ENCODE measurements around the gene USP13. TPM values are rescaled to one million over a fixed set of nuclear protein-coding genes. Genes with fewer than 3 reads are reported as not detected.

USP13 gene
- total RNA-seq, 2 experiments from 2014 or later = 9.4 to 9.6 TPM

DNA sequence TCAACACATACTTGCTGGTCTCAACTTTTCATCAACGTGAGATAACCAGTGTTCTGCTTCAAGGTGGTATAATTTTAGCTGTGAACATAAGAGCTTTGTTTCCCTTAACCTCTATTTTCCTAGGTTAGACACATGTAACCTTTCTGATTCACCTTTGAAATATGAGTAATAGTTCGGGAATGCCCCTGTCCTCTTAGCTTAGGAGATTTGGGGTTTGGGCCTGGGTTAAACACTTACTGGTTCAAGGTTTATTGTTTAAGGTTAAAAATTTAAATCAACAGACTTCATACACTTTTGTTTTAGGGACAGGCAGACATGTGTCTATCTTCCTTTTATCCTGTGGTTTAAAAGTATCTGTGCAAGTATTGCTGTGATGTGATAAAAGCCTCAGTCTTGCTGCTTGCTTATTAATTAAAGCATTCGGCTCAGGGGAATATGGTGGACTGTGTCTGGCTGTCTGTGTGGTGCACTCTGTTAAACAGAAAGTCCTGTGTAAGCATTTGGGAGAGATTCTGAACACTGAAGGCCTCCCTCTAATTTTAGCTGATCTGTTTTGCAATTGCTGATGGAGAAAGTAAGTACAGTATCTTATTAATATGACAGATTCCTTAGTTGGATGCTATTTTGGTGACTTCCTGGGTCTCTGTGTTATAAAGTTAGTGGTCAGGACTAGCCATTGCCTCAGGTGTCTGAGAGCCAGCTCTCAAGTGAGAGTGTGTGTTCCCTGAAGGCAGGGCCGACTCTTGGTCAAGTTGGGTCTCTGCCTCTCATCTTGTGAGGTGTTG is 81.8 kb downstream of the USP13 start:
- Mint-ChIP-seq H3K27me3 (no peaks in the 10 kb centered on the region), H3K9me3 (no peaks in the 10 kb centered on the region), H3K4me1 (peaks cover under 1% of the 10 kb centered on the region), H3K4me3 (no peak overlapping the region), H3K27ac (no peak overlapping the region), H3K36me3 (ENCODE audit: low read depth) (peaks cover 2% of the 10 kb centered on the region)
- POLR2A ChIA-PET = interaction anchor here (0.9 kb wide), 1 partner anchor 14 kb away, joined by 7 read pairs; no protein-coding TSS in a partner anchor
- CTCF ChIA-PET = no interaction called here
- no peak for DNase-seq

DNA sequence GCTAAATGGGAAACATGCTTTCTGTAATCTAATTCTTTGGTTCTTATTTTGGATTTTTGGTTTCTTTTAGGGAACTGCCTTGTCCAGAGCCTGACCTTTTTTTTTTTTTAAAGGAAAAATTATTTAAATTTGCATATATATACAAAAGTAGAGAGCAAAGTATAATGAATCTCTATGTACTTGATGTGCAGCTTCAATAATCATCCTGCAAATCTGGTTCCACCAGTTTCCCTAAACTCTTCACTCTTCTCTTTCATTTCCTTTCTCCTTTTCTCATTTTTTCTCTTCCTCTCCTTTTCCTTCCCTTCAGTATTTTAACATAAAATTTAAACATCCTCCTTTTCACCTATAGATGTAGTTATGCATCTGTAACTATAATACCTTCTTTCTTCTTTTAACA is 82.5 kb downstream of the USP13 start:
- H3K27me3 Mint-ChIP-seq = no peaks in the 10 kb centered on the region
- H3K27ac Mint-ChIP-seq = no peak overlapping the region
- H3K4me3 Mint-ChIP-seq = no peak overlapping the region
- ChIA-PET CTCF (no interaction called here), POLR2A (no interaction called here)
- H3K9me3 Mint-ChIP-seq = no peaks in the 10 kb centered on the region
- DNase-seq = no peak
- H3K4me1 Mint-ChIP-seq = peaks cover 7% of the 10 kb centered on the region
- peaks cover 2% of the 10 kb centered on the region for H3K36me3 Mint-ChIP-seq (ENCODE audit: low read depth)

DNA sequence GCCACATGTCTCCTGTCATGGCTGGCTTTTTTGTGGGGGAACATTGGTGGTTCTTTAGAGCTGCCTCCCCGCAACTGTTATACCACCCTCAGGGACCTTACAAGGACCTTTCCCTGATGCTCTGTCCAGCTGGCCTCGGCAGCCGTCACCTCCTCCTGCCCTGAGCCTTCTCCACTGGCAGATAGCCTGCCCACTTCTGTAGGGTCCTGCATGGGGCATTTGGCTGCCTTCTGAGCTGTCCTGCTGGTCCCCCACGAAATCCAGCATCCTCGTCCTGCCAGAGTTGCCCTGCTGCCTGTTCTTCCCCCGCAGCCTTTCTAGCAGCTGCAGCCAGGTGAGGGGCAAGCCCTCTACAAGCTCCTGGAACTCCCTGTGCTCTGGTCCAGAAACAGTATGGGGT is 86.2 kb downstream of the USP13 start:
- CTCF ChIA-PET = no interaction called here
- H3K27me3 Mint-ChIP-seq = no peaks in the 10 kb centered on the region

DNA sequence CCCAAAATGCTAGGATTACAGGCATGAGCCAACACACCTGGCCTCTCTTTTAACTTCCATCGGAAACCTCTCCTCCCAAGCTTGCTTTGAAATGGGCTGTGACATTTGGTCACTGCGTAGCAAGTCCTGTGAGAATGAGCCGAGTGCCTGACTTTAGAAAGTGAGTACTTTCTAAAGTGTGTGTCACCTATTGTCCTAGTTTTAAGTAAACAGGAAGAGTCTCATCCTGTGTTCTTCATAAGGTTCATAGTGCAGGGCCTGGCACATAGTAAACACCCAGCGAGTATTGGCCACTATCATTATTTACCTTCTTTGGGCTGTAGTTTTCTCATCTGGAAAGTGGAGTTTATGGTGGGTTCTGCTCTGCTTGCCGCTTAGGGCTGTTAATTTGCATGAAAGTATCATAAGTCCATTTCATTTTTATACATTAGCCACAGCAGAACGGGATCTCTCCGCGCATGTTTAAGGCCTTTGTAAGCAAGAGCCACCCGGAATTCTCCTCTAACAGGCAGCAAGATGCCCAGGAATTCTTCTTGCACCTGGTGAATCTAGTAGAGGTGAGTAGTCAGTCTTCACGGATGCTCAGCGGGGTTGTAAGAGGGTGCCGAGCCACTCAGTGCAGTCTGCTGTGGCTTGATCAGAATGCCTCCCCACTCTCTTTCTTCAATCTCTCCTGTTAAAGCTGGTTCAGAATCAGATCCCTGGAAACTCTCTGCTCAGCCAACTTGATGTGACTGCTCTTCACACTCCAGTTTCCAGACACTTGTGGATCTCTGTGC is 87.2 kb downstream of the USP13 start:
- Mint-ChIP-seq H3K9me3 (no peaks in the 10 kb centered on the region), H3K27ac (no peak overlapping the region), H3K36me3 (ENCODE audit: low read depth) (peaks cover 14% of the 10 kb centered on the region), H3K27me3 (no peaks in the 10 kb centered on the region), H3K4me1 (peaks cover 20% of the 10 kb centered on the region), H3K4me3 (no peak overlapping the region)
- POLR2A ChIA-PET = no interaction called here
- CTCF ChIA-PET = no interaction called here
- no peak for DNase-seq

More for the DNA sequence above, 86.2 kb downstream of the USP13 start:
- no peaks in the 10 kb centered on the region for H3K9me3 Mint-ChIP-seq
- no peak for DNase-seq
- no peak overlapping the region for H3K4me3 Mint-ChIP-seq
- H3K27ac Mint-ChIP-seq = no peak overlapping the region
- H3K4me1 Mint-ChIP-seq = peaks cover 14% of the 10 kb centered on the region
- peaks cover 9% of the 10 kb centered on the region for H3K36me3 Mint-ChIP-seq (ENCODE audit: low read depth)
- POLR2A ChIA-PET = no interaction called here

DNA sequence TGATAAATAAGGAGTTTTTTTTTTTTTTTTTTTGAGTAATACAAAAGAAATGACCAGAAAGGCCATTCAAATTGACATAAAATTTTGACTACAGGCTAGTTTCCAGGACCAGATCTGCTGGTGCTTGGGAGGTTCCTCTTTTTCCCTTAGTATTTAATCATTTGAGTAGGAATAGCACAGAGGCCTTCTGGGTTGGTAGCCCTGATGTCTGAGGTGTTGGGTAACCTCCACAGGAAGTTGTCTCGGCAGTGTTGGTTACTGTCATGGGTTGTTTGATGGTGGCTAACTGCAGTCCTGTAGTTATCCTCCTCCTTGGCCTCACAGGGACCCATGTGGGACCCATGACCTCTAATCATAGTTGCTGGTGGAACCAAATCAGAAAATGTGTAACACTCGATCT is 91.1 kb downstream of the USP13 start:
- ChIA-PET POLR2A (interaction anchor here (0.6 kb wide), 1 partner anchor 73 kb away, joined by 4 read pairs; no protein-coding TSS in a partner anchor), CTCF (no interaction called here)
- Mint-ChIP-seq H3K4me1 (peaks cover 20% of the 10 kb centered on the region), H3K27ac (no peak overlapping the region), H3K36me3 (ENCODE audit: low read depth) (peaks cover 12% of the 10 kb centered on the region), H3K27me3 (no peaks in the 10 kb centered on the region), H3K4me3 (no peak overlapping the region), H3K9me3 (no peaks in the 10 kb centered on the region)
- DNase-seq = no peak

DNA sequence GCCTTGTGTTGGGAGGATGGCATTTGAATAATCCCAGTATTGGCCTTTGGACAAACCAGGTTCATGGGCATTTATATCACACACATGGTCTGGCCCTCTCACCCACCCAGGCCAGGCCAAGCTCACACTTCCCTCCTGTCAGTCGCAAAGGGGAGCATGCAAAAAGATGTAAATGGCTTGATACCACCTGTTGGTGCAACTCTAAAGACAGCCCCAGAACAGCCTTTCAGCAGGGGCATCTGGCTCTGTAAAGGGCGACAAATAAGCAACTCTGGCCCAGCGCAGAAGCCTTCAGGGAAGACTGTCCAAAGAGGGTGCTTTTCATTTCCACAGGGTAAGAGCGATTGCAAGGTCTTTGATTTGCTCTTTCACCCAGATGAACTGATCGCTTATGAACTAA is 91.8 kb downstream of the USP13 start:
- Mint-ChIP-seq H3K36me3 (ENCODE audit: low read depth) (peaks cover 12% of the 10 kb centered on the region), H3K4me3 (no peak overlapping the region), H3K9me3 (no peaks in the 10 kb centered on the region), H3K27me3 (no peaks in the 10 kb centered on the region), H3K4me1 (peaks cover 19% of the 10 kb centered on the region), H3K27ac (no peak overlapping the region)
- no peak for DNase-seq
- CTCF ChIA-PET = no interaction called here
- POLR2A ChIA-PET = no interaction called here

DNA sequence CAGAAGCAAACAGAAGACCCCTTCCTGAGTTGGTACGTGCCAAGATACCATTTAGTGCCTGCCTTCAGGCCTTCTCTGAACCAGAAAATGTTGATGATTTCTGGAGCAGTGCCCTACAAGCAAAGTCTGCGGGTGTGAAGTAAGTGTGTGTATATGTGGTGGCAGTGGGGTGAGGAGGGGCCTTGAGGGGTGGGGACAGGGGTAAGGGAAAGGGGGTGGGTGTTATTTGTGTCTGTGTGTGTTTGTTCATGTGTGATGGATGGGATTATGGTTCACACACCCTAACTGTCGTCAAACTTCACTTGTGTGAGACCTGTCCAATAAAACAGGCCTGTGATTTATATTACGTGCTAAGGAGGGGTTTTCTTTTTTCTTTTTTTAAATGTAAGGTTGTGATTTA is 92.2 kb downstream of the USP13 start:
- POLR2A ChIA-PET = no interaction called here

DNA sequence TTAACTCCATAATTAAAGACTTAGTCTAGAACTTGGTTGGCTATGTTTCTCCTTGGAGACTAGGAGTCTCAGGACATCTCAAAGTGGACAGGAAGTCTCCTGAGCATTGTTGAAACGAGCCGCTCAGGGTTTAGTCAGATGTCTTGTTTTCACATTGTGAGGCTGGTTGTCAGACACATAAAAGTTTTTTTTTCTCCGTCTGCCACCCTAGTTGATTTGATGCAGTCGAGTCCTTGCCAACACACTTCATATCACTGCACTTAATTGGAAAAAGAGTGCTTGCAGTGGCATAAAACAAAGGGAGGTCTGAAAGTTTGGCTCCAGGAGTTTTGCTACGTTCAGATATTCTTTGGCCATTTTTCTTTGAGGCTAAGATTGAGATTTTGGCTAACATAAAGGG is 92.9 kb downstream of the USP13 start:
- H3K9me3 Mint-ChIP-seq = no peaks in the 10 kb centered on the region
- ChIA-PET POLR2A (no interaction called here), CTCF (no interaction called here)
- DNase-seq = no peak
- peaks cover 12% of the 10 kb centered on the region for H3K36me3 Mint-ChIP-seq (ENCODE audit: low read depth)
- H3K27me3 Mint-ChIP-seq = no peaks in the 10 kb centered on the region
- H3K27ac Mint-ChIP-seq = no peak overlapping the region
- peaks cover 10% of the 10 kb centered on the region for H3K4me1 Mint-ChIP-seq
- no peak overlapping the region for H3K4me3 Mint-ChIP-seq

More for the DNA sequence above, 92.2 kb downstream of the USP13 start:
- Mint-ChIP-seq H3K36me3 (ENCODE audit: low read depth) (peaks cover 12% of the 10 kb centered on the region), H3K4me1 (peaks cover 15% of the 10 kb centered on the region), H3K4me3 (no peak overlapping the region), H3K27ac (no peak overlapping the region), H3K27me3 (no peaks in the 10 kb centered on the region), H3K9me3 (no peaks in the 10 kb centered on the region)
- CTCF ChIA-PET = no interaction called here
- no peak for DNase-seq

DNA sequence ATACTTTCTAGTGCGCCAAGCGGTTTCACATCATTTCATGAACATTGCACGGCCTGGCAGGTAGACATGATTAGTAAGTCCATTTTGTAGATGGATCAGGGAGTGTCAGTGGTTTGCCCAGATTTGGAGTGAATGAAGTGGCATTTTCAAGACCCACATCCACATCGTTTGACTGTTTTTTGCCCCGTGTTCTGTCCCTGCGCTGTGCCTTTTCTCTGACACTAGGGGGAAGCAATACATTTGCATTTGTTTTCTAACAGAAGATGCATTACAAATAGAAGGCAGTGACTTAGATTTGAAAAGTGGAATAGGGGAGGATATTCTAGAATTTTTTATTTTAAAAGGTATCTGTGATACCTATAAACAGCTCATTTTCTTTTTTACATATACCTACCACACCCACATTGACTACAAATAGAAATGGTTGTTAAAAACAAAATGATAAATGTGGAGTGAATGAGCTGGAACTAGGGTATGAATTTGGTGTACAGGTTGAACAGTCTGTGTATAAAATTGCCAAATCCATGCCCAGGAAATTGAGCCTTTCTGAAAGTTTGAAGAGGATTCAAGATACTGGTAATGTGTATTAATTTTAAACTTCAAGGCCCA is 98.0 kb downstream of the USP13 start:
- ChIA-PET CTCF (interaction anchor here (1.5 to 1.9 kb wide), 2 partner anchors 61 to 87 kb away, joined by 4 to 5 read pairs; no protein-coding TSS in a partner anchor), POLR2A (no interaction called here)
- DNase-seq = no peak
- Mint-ChIP-seq H3K4me3 (no peak overlapping the region), H3K36me3 (ENCODE audit: low read depth) (no peaks in the 10 kb centered on the region), H3K27me3 (no peaks in the 10 kb centered on the region), H3K27ac (no peak overlapping the region), H3K4me1 (no peaks in the 10 kb centered on the region), H3K9me3 (no peaks in the 10 kb centered on the region)

DNA sequence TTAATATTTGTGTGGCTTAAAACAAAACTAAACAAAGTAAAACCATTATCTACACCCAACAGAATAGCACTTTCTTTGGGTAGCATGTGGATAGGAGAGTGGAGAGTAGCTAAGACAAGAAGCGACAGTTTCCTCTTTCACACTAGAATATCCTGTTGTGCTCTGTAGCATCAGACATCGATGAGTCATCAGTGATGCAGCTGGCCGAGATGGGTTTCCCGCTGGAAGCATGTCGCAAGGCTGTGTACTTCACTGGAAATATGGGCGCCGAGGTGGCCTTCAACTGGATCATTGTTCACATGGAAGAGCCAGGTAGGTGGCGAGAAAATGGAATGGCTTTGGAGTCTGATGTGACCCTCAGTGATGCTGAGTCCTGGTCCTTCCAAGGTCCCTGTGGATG is 108.1 kb downstream of the USP13 start:
- POLR2A ChIA-PET = no interaction called here
- Mint-ChIP-seq H3K4me3 (no peak overlapping the region), H3K9me3 (no peaks in the 10 kb centered on the region), H3K27ac (no peak overlapping the region), H3K27me3 (no peaks in the 10 kb centered on the region), H3K36me3 (ENCODE audit: low read depth) (peaks cover 32% of the 10 kb centered on the region), H3K4me1 (no peaks in the 10 kb centered on the region)
- no peak for DNase-seq
- CTCF ChIA-PET = interaction anchor here (1.3 kb wide), 1 partner anchor 23 kb away, joined by 5 read pairs; no protein-coding TSS in a partner anchor

DNA sequence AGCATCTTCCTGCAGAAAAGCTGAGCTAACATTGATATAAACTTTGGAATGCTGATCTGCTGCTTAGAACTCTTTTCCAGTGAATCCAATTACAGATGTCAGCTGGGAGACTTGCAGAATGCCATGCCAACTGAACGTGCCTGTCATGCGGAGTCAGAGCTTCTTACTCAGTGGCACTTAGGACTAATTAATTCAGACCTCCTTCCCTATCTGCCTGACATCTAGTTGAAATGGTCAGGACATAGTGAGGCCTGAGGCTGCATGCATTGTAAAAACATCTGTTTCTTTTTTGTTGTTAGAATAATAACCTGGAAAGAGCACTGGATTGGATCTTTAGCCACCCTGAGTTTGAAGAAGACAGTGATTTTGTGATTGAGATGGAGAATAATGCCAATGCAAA is 112.6 kb downstream of the USP13 start:
- no peak overlapping the region for H3K4me3 Mint-ChIP-seq

DNA sequence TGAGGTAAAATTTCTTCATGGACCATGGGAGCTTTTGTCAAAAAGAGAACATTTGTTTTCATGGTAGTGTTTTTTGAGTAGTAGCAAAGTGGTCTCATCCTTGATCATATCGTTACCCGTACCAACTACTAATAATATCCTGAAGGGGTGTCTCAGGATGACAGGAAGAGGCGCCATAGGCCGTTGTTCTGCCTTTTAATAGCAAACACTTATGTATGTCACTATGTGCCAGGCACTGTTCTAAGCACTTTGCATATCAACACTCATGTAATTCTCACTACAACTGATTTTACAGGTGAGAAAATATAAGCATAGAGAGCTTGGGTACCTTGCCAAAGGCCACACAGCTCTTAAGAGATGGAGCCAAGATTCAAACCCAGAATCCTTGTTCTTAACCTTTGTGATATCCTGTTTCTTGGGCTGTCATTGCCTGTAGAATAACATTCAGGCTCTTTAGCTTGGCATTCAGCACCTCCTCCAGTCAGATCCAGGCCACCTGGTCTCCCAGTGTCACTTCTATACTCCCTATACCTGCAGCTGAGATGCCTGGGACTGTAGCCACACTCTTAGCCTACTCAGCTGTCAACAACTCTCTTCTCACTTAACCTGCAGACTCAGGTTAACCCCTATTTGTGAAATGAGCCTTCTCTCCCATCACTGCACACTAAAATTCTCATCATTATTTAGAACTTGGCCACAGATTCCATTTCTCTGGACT is 113.7 kb downstream of the USP13 start:
- H3K4me1 Mint-ChIP-seq = peaks cover 4% of the 10 kb centered on the region
- H3K36me3 Mint-ChIP-seq (ENCODE audit: low read depth) = peaks cover 21% of the 10 kb centered on the region
- CTCF ChIA-PET = no interaction called here
- H3K9me3 Mint-ChIP-seq = no peaks in the 10 kb centered on the region
- H3K27me3 Mint-ChIP-seq = no peaks in the 10 kb centered on the region
- H3K4me3 Mint-ChIP-seq = no peak overlapping the region
- POLR2A ChIA-PET = no interaction called here
- H3K27ac Mint-ChIP-seq = no peak overlapping the region
- DNase-seq = no peak

More for the DNA sequence above, 112.6 kb downstream of the USP13 start:
- Mint-ChIP-seq H3K4me1 (peaks cover 3% of the 10 kb centered on the region), H3K27ac (no peak overlapping the region), H3K27me3 (no peaks in the 10 kb centered on the region), H3K9me3 (no peaks in the 10 kb centered on the region), H3K36me3 (ENCODE audit: low read depth) (peaks cover 28% of the 10 kb centered on the region)
- CTCF ChIA-PET = no interaction called here
- POLR2A ChIA-PET = no interaction called here
- no peak for DNase-seq

DNA sequence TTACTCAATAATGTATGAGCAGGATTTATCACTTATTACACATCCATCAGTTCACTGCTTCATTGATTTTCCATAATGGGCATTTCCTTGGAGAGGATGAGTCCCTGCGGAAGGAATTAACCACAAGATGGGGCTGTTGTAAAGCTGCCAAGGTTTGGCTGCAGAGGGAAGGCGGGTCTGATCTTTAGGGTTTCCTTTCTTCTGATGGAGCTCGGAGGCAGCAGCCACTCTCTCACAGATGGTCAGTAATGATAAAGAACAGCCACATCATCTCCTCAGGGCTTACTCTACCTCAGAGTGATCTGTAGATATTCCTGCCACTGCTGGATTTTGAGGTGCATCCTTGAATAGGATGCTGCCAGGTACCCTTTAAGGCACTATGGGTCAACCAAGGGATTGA is 115.2 kb downstream of the USP13 start:
- Mint-ChIP-seq H3K4me3 (no peak overlapping the region), H3K27ac (no peak overlapping the region), H3K9me3 (no peaks in the 10 kb centered on the region), H3K27me3 (no peaks in the 10 kb centered on the region), H3K4me1 (peaks cover 4% of the 10 kb centered on the region), H3K36me3 (ENCODE audit: low read depth) (peaks cover 15% of the 10 kb centered on the region)
- DNase-seq = no peak
- POLR2A ChIA-PET = no interaction called here
- CTCF ChIA-PET = no interaction called here
